Activated B cell treated with CpG ODN at 0.5 μM for 24 hours (primary cell): ENCODE results near the gene STXBP4. TPM values are rescaled to one million over a fixed set of nuclear protein-coding genes. Genes with fewer than 3 reads are reported as not detected.

Experiments
- ATAC-seq: fragments of 200-7000 bp; cut with Tn5 transposase; one replicate; pipeline ENCODE4 v1.10.0; 2021; ENCODE audit warnings: low read depth, mild to moderate bottlenecking, moderate library complexity
- CTCF ChIA-PET: fragments of 350-600 bp; sonication (Branson Sonifier 250); formaldehyde crosslinking; loops from one replicate; lab custom pipeline; 2021; ENCODE audit warnings: antibody characterized with exemption; lab: Charles Lee
- POLR2A ChIA-PET: fragments of 350-600 bp; sonication (Branson Sonifier 250); formaldehyde crosslinking; loops from one replicate; lab custom pipeline; 2021; ENCODE audit warnings: antibody characterized with exemption; lab: Charles Lee
- DNase-seq: peaks from one replicate; pipeline ENCODE4 v3.0.0; 2022
- H3K27ac Mint-ChIP-seq: one replicate; pipeline ENCODE4 v1.8.0; 2020; ENCODE audit warnings: mixed read lengths
- H3K27me3 Mint-ChIP-seq: one replicate; pipeline ENCODE4 v1.8.0; 2021; ENCODE audit warnings: mixed read lengths
- H3K36me3 Mint-ChIP-seq: one replicate; pipeline ENCODE4 v1.8.0; 2021; ENCODE audit warnings: low read depth, mixed read lengths
- H3K4me1 Mint-ChIP-seq: one replicate; pipeline ENCODE4 v1.8.0; 2021; ENCODE audit warnings: mixed read lengths
- H3K4me3 Mint-ChIP-seq: one replicate; pipeline ENCODE4 v1.8.0; 2020; ENCODE audit warnings: mild to moderate bottlenecking, mixed read lengths
- H3K9me3 Mint-ChIP-seq: one replicate; pipeline ENCODE4 v1.8.0; 2020; ENCODE audit warnings: mixed read lengths
- intact Hi-C: fragments of 100-400 bp; cut with micrococcal nuclease; formaldehyde crosslinking; loops from one replicate; pipeline ENCODE4 v1.15.1; 2024
- total RNA-seq: library from RNA; stranded (reverse); gene quantifications from 2 replicates; pipeline ENCODE4 v1.2.3, GENCODE V29; 2022
- TF ChIP-seq, protein P1 (sequence below): fragments of 200-600 bp; IDR thresholded peaks from one replicate; pipeline ENCODE4 v1.8.0; 2022; ENCODE audit warnings: antibody characterized with exemption, mild to moderate bottlenecking

Gene STXBP4
- total RNA-seq, 1 donor from 2014 or later: 9.5 TPM

GRCh38 chr17:54968988-54969332 is 395 bp downstream of the STXBP4 start:
- intact Hi-C loops: loop anchor here (1.0 to 10.0 kb wide), 5 partner anchors 266 to 783 kb away; partner anchors contain the start of genes HLF and PCTP
- Mint-ChIP-seq H3K4me1 (peaks cover 22% of the 10 kb centered on the region), H3K9me3 (no peaks in the 10 kb centered on the region), H3K36me3 (peaks cover 9% of the 10 kb centered on the region), H3K27ac (no peak overlapping the region), H3K27me3 (no peaks in the 10 kb centered on the region), H3K4me3 (no peak overlapping the region)
- POLR2A ChIA-PET: no interaction called here
- TF ChIP-seq, protein P1, sequence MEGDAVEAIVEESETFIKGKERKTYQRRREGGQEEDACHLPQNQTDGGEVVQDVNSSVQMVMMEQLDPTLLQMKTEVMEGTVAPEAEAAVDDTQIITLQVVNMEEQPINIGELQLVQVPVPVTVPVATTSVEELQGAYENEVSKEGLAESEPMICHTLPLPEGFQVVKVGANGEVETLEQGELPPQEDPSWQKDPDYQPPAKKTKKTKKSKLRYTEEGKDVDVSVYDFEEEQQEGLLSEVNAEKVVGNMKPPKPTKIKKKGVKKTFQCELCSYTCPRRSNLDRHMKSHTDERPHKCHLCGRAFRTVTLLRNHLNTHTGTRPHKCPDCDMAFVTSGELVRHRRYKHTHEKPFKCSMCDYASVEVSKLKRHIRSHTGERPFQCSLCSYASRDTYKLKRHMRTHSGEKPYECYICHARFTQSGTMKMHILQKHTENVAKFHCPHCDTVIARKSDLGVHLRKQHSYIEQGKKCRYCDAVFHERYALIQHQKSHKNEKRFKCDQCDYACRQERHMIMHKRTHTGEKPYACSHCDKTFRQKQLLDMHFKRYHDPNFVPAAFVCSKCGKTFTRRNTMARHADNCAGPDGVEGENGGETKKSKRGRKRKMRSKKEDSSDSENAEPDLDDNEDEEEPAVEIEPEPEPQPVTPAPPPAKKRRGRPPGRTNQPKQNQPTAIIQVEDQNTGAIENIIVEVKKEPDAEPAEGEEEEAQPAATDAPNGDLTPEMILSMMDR: no peak
- CTCF ChIA-PET: interaction anchor here (1.1 kb wide), 1 partner anchor 23 kb away, joined by 4 read pairs; no protein-coding TSS in a partner anchor
- DNase-seq: no peak
- ATAC-seq: peak; percentile 26

- ATAC-seq (no peak), DNase-seq (no peak)
- peaks cover 22% of the 10 kb centered on the region for H3K4me1 Mint-ChIP-seq
- POLR2A ChIA-PET: no interaction called here
- no peak overlapping the region for H3K4me3 Mint-ChIP-seq
- no peaks in the 10 kb centered on the region for H3K27me3 Mint-ChIP-seq
- no peaks in the 10 kb centered on the region for H3K9me3 Mint-ChIP-seq
- TF ChIP-seq, protein P1: no peak
- CTCF ChIA-PET: interaction anchor here (1.1 kb wide), 1 partner anchor 22 kb away, joined by 4 read pairs; no protein-coding TSS in a partner anchor
- intact Hi-C loops: loop anchor here (2.0 to 10.0 kb wide), 4 partner anchors 265 to 782 kb away; partner anchors contain the start of genes HLF and PCTP
- H3K27ac Mint-ChIP-seq: no peak overlapping the region
- peaks cover 4% of the 10 kb centered on the region for H3K36me3 Mint-ChIP-seq
These were observed 1.4 kb downstream of the STXBP4 start for GRCh38 chr17:54969658-54970572.

GRCh38 chr17:54971147-54971546 is 2.6 kb downstream of the STXBP4 start:
- Mint-ChIP-seq H3K4me3 (no peak overlapping the region), H3K36me3 (no peaks in the 10 kb centered on the region), H3K27me3 (no peaks in the 10 kb centered on the region), H3K9me3 (no peaks in the 10 kb centered on the region), H3K27ac (no peak overlapping the region), H3K4me1 (peaks cover 21% of the 10 kb centered on the region)
- ATAC-seq (no peak), DNase-seq (no peak)
- ChIA-PET CTCF (no interaction called here), POLR2A (no interaction called here)
- TF ChIP-seq, protein P1: no peak
- intact Hi-C loops: no loop called here

DNA sequence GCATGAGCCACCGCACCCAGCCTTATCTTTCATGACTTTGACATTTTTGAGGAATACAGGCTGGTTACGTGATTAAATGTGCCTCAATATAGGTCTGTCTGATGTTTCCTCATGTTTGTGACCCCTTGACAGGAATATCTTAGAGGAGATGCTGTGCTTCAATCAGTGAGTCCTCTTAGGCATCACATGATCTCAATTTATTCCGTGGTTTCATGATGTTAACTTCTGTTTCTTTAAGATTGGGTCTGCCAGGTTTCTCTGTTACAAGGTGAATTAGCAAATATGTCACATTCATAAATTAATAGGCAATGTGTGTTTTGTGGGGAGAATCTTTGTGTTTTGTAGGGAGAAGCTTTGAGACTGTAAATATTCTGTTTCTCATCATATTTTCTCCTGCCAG is 3.3 kb downstream of the STXBP4 start:
- no peaks in the 10 kb centered on the region for H3K9me3 Mint-ChIP-seq
- no peaks in the 10 kb centered on the region for H3K36me3 Mint-ChIP-seq
- TF ChIP-seq, protein P1: no peak
- no peaks in the 10 kb centered on the region for H3K27me3 Mint-ChIP-seq
- H3K4me3 Mint-ChIP-seq: no peak overlapping the region
- ChIA-PET CTCF (no interaction called here), POLR2A (no interaction called here)
- H3K27ac Mint-ChIP-seq: no peak overlapping the region
- DNase-seq: no peak
- intact Hi-C loops: no loop called here
- no peak for ATAC-seq
- H3K4me1 Mint-ChIP-seq: peaks cover 13% of the 10 kb centered on the region

DNA sequence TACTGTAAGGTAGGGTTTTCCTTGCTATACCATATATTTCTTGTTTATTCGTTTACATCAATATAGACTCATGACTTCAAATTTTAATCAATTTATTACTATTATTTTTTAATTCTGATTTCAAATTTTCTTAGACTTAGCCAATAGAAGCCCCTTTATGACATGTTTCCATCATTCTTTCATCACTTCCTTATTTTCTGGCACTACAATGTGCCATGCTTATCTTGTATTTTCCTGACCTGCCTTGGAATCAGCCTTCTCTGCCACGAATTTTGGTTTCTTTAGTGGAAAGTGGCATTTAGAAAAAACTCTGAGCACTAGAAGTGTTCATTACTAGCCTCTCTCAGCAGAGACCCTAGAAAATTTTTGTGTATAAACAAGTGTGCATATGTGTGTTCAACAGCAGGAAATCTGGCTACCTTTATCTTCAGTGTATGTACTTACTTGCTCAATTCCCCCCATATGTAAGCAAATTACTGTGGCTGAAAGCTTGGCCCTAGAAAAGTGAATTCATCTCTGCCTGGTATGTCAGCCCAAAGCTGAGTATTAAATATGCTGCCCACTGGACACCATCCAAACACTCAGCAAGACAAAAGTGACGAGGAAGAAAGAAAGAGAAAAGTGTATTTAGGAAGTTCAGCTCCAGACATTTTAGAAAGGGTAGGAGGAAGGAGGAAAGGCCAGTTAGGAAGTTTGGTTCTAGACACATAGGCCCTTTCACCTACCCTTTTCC is 4.0 kb downstream of the STXBP4 start:
- CTCF ChIA-PET: no interaction called here
- no peak overlapping the region for H3K4me3 Mint-ChIP-seq

More for the DNA sequence above, 4.0 kb downstream of the STXBP4 start:
- Mint-ChIP-seq H3K27ac (no peak overlapping the region), H3K4me1 (peaks cover 7% of the 10 kb centered on the region), H3K9me3 (no peaks in the 10 kb centered on the region), H3K27me3 (no peaks in the 10 kb centered on the region), H3K36me3 (no peaks in the 10 kb centered on the region)
- POLR2A ChIA-PET: no interaction called here
- DNase-seq: no peak
- ATAC-seq: no peak
- TF ChIP-seq, protein P1: no peak
- intact Hi-C loops: no loop called here
